ENCODE data around the gene SLC6A18. TPM values are rescaled to one million over a fixed set of nuclear protein-coding genes. Genes with fewer than 3 reads are reported as not detected.

The SLC6A18 gene
- total RNA-seq, 2 experiments from 2014 or later, result not detected

- Mint-ChIP-seq H3K27me3 (peaks cover 5% of the 10 kb centered on the region), H3K4me1 (no peaks in the 10 kb centered on the region), H3K27ac (no peak overlapping the region), H3K9me3 (ENCODE audit: low read depth) (no peaks in the 10 kb centered on the region), H3K36me3 (ENCODE audit: low read depth) (no peaks in the 10 kb centered on the region), H3K4me3 (no peak overlapping the region)
- DNase-seq, result peak; percentile 44
- ChIA-PET POLR2A (no interaction called here), CTCF (no interaction called here)
- ATAC-seq, result no peak
- intact Hi-C loops (cut with DNase I, micrococcal nuclease), result no loop called here
These were observed 21.7 kb downstream of the SLC6A18 start for GRCh38 chr5:1246711-1247431.

- no peak for DNase-seq
- ATAC-seq, result no peak
- H3K27me3 Mint-ChIP-seq, result peaks cover 5% of the 10 kb centered on the region
- no peaks in the 10 kb centered on the region for H3K4me1 Mint-ChIP-seq
- ChIA-PET POLR2A (interaction anchor here (0.5 to 0.6 kb wide), 2 partner anchors 18 to 62 kb away, joined by 3 read pairs; no protein-coding TSS in a partner anchor), CTCF (no interaction called here)
- no peak overlapping the region for H3K4me3 Mint-ChIP-seq
- H3K36me3 Mint-ChIP-seq (ENCODE audit: low read depth), result no peaks in the 10 kb centered on the region
- intact Hi-C loops (cut with DNase I, micrococcal nuclease), result no loop called here
- no peaks in the 10 kb centered on the region for H3K9me3 Mint-ChIP-seq (ENCODE audit: low read depth)
- H3K27ac Mint-ChIP-seq, result no peak overlapping the region
These were observed 22.6 kb downstream of the SLC6A18 start for GRCh38 chr5:1247811-1248210.

DNA sequence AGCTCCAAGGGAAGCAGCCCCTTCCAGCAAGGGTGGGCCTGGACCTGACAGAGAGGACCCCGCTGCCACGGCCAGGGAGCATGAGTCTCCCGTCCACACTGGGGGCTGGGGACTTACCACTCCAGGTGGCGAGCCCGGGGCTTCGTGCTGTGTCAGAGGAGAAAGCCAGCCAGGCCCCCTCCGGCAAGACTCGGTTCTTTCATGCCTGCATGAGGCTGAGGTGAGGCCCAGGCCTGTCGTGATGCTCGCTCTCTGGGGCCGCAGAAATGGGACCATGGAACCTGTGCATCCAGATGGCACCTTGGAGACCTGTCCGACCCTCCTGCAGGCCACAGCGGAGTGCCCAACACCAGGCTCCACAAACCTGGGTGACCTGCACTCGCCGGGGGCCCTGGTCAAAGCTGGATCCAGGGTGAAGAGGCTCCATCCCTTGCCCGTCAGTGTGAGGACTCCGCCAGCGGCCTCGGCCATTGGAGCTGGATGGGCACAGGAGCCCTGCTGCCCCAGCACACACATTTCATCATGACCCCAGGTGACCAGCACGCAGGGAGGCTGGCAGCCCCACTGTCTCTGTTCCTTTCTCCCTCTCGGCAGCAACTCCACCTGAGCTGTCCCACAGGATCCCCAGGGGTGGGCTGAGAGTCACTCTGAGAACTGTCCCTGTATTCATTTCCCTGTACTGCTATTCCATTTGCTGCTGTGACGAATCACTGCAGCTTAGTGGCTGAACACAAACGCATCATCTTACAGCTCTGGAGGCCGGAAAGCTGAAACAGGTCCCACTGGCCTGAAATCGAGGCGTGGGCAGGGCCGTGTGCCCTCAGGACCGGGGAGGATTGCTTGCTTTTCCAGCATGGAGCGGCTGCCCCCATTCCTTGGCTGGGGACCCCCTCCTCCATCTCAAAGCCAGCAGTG lies 24.4 kb downstream of the SLC6A18 start:
- Mint-ChIP-seq H3K4me1 (peaks cover 3% of the 10 kb centered on the region), H3K27ac (no peak overlapping the region), H3K9me3 (ENCODE audit: low read depth) (no peaks in the 10 kb centered on the region), H3K27me3 (peaks cover 5% of the 10 kb centered on the region), H3K4me3 (no peak overlapping the region), H3K36me3 (ENCODE audit: low read depth) (no peaks in the 10 kb centered on the region)
- DNase-seq, result no peak
- ChIA-PET CTCF (no interaction called here), POLR2A (no interaction called here)
- no peak for ATAC-seq
- intact Hi-C loops (cut with DNase I, micrococcal nuclease), result no loop called here

- CTCF ChIA-PET, result interaction anchor here (0.7 kb wide), 1 partner anchor 15 kb away, joined by 3 read pairs; no protein-coding TSS in a partner anchor
- H3K4me3 Mint-ChIP-seq, result no peak overlapping the region
These were observed 26.7 kb downstream of the SLC6A18 start for GRCh38 chr5:1251678-1252580.

DNA sequence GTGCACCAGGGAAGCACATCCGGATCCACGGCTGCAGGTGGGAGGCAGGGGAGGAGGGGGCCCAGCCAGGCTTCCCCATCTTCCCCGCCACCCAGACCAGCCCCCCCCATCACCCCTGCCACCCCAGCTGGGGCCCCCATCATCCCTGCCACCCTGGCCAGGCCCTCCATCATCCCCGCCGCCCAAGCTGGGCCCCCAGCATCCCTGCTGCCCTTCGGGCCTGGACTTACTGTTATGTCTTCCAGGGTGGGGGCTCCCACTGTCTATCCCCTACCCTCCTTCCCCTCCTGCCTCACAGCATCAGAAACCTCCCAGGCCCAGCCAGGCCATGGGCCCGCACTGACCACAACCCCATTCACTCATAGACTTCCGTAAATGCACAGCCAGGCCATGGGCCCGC lies 27.5 kb downstream of the SLC6A18 start:
- no peaks in the 10 kb centered on the region for H3K9me3 Mint-ChIP-seq (ENCODE audit: low read depth)
- ChIA-PET CTCF (no interaction called here), POLR2A (no interaction called here)
- no peak overlapping the region for H3K4me3 Mint-ChIP-seq
- peaks cover 21% of the 10 kb centered on the region for H3K4me1 Mint-ChIP-seq
- ATAC-seq (no peak), DNase-seq (no peak)
- intact Hi-C loops (cut with DNase I, micrococcal nuclease), result no loop called here
- no peaks in the 10 kb centered on the region for H3K36me3 Mint-ChIP-seq (ENCODE audit: low read depth)
- H3K27ac Mint-ChIP-seq, result no peak overlapping the region
- H3K27me3 Mint-ChIP-seq, result no peaks in the 10 kb centered on the region

More at GRCh38 chr5:1251678-1252580, 26.7 kb downstream of the SLC6A18 start:
- H3K27me3 Mint-ChIP-seq, result peaks cover 3% of the 10 kb centered on the region
- H3K9me3 Mint-ChIP-seq (ENCODE audit: low read depth), result no peaks in the 10 kb centered on the region
- no peaks in the 10 kb centered on the region for H3K36me3 Mint-ChIP-seq (ENCODE audit: low read depth)
- POLR2A ChIA-PET, result no interaction called here
- DNase-seq (no peak), ATAC-seq (no peak)
- H3K27ac Mint-ChIP-seq, result no peak overlapping the region
- intact Hi-C loops (cut with DNase I, micrococcal nuclease), result no loop called here
- H3K4me1 Mint-ChIP-seq, result peaks cover 21% of the 10 kb centered on the region

DNA sequence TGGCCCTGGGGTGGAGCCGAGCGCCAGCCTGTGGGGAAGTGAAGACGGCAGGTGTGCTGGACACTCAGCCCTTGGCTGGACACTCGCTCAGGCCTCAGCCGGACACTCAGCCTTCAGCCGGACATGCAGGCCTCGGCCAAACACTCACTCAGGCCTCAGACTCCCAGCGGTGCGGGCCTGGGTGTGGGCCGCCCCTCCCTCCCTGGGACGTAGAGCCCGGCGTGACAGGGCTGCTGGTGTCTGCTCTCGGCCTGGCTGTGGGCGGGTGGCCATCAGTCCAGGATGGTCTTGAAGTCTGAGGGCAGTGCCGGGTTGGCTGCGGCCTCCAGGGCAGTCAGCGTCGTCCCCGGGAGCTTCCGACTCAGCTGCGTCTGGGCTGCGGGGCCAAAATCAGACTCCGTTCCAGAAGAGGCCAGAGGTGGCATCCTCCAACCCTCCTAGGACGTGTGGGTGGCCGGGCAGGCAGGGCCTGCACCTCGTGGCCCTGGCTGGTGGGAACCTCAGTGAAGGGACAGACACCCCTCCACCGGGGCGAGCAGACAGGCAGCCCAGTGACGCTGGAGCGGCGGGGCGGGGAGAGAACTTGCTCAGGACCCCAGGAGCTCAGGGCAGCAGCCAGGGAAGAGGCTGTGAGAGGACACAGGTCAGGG lies 28.4 kb downstream of the SLC6A18 start:
- Mint-ChIP-seq H3K27ac (no peak overlapping the region), H3K4me1 (peaks cover 21% of the 10 kb centered on the region), H3K9me3 (ENCODE audit: low read depth) (no peaks in the 10 kb centered on the region), H3K36me3 (ENCODE audit: low read depth) (no peaks in the 10 kb centered on the region), H3K4me3 (no peak overlapping the region), H3K27me3 (no peaks in the 10 kb centered on the region)
- DNase-seq (no peak), ATAC-seq (no peak)
- POLR2A ChIA-PET, result no interaction called here
- CTCF ChIA-PET, result interaction anchor here (0.7 kb wide), 2 partner anchors 81 to 173 kb away, joined by 3 read pairs; no protein-coding TSS in a partner anchor
- intact Hi-C loops (cut with DNase I, micrococcal nuclease), result no loop called here

GRCh38 chr5:1254196-1254595 lies 29.0 kb downstream of the SLC6A18 start:
- H3K27ac Mint-ChIP-seq, result no peak overlapping the region
- H3K4me1 Mint-ChIP-seq, result peaks cover 21% of the 10 kb centered on the region
- intact Hi-C loops (cut with DNase I, micrococcal nuclease), result no loop called here
- H3K36me3 Mint-ChIP-seq (ENCODE audit: low read depth), result no peaks in the 10 kb centered on the region
- DNase-seq (no peak), ATAC-seq (no peak)
- H3K9me3 Mint-ChIP-seq (ENCODE audit: low read depth), result no peaks in the 10 kb centered on the region
- POLR2A ChIA-PET, result no interaction called here
- CTCF ChIA-PET, result interaction anchor here (0.7 kb wide), 2 partner anchors 62 to 173 kb away, joined by 3 read pairs; no protein-coding TSS in a partner anchor
- no peak overlapping the region for H3K4me3 Mint-ChIP-seq
- no peaks in the 10 kb centered on the region for H3K27me3 Mint-ChIP-seq

DNA sequence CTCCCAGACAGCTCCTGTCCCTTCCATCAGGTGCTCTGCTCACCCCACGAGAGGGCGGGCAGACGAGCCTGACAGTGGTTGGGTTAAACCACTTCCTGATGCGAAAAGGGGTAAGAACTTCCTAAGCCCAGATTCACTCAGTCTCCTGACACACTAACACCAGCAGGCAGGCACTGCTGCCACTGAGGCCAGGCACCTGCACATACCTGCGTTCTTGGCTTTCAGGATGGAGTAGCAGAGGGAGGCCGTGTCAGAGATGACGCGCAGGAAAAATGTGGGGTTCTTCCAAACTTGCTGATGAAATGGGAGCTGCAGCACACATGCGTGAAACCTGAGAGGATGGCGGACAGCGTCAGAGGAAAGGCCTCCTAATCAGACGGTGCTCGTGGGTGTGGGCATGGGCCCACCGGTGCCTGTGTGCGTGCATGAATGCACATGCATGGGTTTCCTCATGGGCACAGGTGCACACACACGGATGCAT lies 29.9 kb downstream of the SLC6A18 start:
- ATAC-seq (peak; percentile 84), DNase-seq (peak; percentile 67)
- ChIA-PET POLR2A (no interaction called here), CTCF (interaction anchor here (0.7 to 1.1 kb wide), 2 partner anchors 61 to 390 kb away, joined by 3 to 6 read pairs; no protein-coding TSS in a partner anchor)
- peak overlapping the region; percentile 51 for H3K4me3 Mint-ChIP-seq
- intact Hi-C loops (cut with DNase I, micrococcal nuclease), result no loop called here
- peak overlapping the region; percentile 45 for H3K27ac Mint-ChIP-seq
- no peaks in the 10 kb centered on the region for H3K36me3 Mint-ChIP-seq (ENCODE audit: low read depth)
- H3K4me1 Mint-ChIP-seq, result peaks cover 21% of the 10 kb centered on the region
- H3K9me3 Mint-ChIP-seq (ENCODE audit: low read depth), result no peaks in the 10 kb centered on the region
- H3K27me3 Mint-ChIP-seq, result no peaks in the 10 kb centered on the region

GRCh38 chr5:1256776-1257175 lies 31.6 kb downstream of the SLC6A18 start:
- ATAC-seq (no peak), DNase-seq (no peak)
- peaks cover 3% of the 10 kb centered on the region for H3K36me3 Mint-ChIP-seq (ENCODE audit: low read depth)
- H3K4me1 Mint-ChIP-seq, result peaks cover 21% of the 10 kb centered on the region
- no peaks in the 10 kb centered on the region for H3K9me3 Mint-ChIP-seq (ENCODE audit: low read depth)
- POLR2A ChIA-PET, result interaction anchor here (0.6 kb wide), 1 partner anchor 36 kb away, joined by 3 read pairs; no protein-coding TSS in a partner anchor
- no peaks in the 10 kb centered on the region for H3K27me3 Mint-ChIP-seq
- H3K4me3 Mint-ChIP-seq, result no peak overlapping the region
- H3K27ac Mint-ChIP-seq, result no peak overlapping the region
- CTCF ChIA-PET, result no interaction called here
- intact Hi-C loops (cut with DNase I, micrococcal nuclease), result no loop called here

DNA sequence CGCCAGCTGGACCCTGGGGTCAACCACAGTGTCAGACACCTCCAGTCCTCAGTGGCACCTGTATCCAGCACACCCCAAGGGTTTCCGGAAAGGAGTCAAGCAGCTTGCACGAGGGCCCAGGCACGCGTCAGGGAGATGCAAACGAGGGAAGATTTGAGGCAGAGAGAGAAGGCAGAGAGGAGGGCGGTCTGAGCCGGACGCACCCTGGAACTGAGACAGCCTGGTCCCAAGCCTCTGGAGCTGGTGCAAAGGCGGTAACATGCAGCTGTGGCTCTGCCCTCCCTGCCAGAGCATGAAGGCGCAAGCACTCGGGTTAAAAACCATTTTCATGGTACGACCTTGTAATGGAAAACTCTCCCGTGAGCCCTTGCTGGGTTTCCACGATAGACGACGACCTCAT lies 32.2 kb downstream of the SLC6A18 start:
- intact Hi-C loops (cut with DNase I, micrococcal nuclease), result no loop called here
- ChIA-PET CTCF (no interaction called here), POLR2A (interaction anchor here (0.6 kb wide), 1 partner anchor 36 kb away, joined by 3 read pairs; no protein-coding TSS in a partner anchor)
- Mint-ChIP-seq H3K36me3 (ENCODE audit: low read depth) (peaks cover 8% of the 10 kb centered on the region), H3K4me1 (peaks cover 21% of the 10 kb centered on the region), H3K27ac (peak overlapping the region; percentile 13), H3K9me3 (ENCODE audit: low read depth) (no peaks in the 10 kb centered on the region), H3K4me3 (no peak overlapping the region), H3K27me3 (no peaks in the 10 kb centered on the region)
- ATAC-seq (no peak), DNase-seq (no peak)
